ENCODE results near the gene EIPR1. TPM values are rescaled to one million over a fixed set of nuclear protein-coding genes. Genes with fewer than 3 reads are reported as not detected.

EIPR1 gene
- total RNA-seq, 1 donor from 2014 or later, result 35.9 TPM

DNA sequence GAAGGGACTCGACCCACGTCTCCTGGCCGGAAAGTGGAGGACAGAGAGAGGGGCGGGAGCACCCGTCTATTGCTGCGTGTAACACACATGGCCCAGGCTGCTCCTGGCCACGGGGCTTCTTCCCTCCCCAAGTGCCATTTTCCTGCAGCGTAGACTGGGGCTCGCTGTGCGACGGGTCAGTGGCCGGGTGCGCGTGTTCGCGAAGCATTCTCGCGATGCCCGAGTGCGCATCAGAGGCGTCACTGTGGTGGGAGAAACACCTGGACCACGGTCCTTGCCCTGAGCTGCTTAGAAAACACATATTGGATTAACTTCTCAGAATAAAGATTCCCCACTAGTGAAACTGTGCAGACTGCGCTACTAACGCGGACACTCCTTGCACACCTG is 200.8 kb downstream of the EIPR1 start:
- peaks cover 14% of the 10 kb centered on the region for H3K27me3 Mint-ChIP-seq (ENCODE audit: unreplicated experiment)
- H3K36me3 Mint-ChIP-seq (ENCODE audit: low read depth, unreplicated experiment), result peaks cover 28% of the 10 kb centered on the region
- TF ChIP-seq CTCF (IDR thresholded peaks at IDR 0.05; ENCODE audit: unreplicated experiment), result no peak
- no peak for DNase-seq (ENCODE audit: low spot score)
- no peaks in the 10 kb centered on the region for H3K4me1 Mint-ChIP-seq (ENCODE audit: unreplicated experiment)
- H3K9me3 Mint-ChIP-seq (ENCODE audit: unreplicated experiment), result no peaks in the 10 kb centered on the region
- no peak overlapping the region for H3K4me3 Mint-ChIP-seq (ENCODE audit: unreplicated experiment)
- no peak overlapping the region for H3K27ac Mint-ChIP-seq (ENCODE audit: unreplicated experiment)

DNA sequence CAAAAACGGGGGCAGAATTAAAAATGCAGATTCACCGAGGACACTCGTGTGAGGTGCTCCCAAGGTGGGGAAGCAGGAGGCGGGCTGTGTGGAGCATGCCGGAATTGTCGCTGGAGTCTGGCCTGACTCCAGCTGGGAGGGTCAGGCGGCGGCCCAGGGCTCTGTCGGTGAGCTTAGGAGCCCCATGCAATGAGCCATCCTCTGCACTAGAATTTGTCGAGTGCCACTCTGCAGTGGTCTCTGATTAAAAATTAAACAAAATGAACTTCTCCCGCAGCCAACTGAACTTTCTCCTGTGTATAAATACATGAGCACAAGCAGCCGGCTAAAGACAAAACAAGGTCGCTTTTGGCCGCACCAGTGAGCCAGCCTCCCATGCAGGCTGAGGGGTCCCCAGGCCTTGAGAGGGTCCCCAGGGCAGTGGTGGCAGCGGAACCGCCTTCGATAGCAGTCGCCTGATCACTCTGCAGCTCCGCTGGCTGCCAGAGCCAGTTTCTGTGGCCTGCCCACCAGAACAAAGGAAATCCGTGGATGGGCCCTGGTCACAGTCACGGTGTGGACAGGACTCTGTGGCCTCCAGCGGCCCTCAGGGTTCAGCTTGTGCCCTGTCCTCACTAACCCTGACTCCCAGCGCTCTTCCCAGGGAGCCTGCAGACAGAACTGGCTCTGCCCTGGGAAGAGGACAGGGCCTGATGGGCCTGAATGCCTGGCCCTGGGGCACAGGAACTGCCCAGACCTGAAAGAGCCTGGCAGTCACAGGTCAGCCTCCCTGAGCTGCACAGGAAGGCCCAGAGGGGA is 201.3 kb downstream of the EIPR1 start:
- no peaks in the 10 kb centered on the region for H3K4me1 Mint-ChIP-seq (ENCODE audit: unreplicated experiment)
- no peaks in the 10 kb centered on the region for H3K9me3 Mint-ChIP-seq (ENCODE audit: unreplicated experiment)
- no peak for TF ChIP-seq CTCF (IDR thresholded peaks at IDR 0.05; ENCODE audit: unreplicated experiment)
- DNase-seq (ENCODE audit: low spot score), result no peak
- peaks cover 19% of the 10 kb centered on the region for H3K27me3 Mint-ChIP-seq (ENCODE audit: unreplicated experiment)
- peaks cover 29% of the 10 kb centered on the region for H3K36me3 Mint-ChIP-seq (ENCODE audit: low read depth, unreplicated experiment)
- no peak overlapping the region for H3K4me3 Mint-ChIP-seq (ENCODE audit: unreplicated experiment)
- no peak overlapping the region for H3K27ac Mint-ChIP-seq (ENCODE audit: unreplicated experiment)

DNA sequence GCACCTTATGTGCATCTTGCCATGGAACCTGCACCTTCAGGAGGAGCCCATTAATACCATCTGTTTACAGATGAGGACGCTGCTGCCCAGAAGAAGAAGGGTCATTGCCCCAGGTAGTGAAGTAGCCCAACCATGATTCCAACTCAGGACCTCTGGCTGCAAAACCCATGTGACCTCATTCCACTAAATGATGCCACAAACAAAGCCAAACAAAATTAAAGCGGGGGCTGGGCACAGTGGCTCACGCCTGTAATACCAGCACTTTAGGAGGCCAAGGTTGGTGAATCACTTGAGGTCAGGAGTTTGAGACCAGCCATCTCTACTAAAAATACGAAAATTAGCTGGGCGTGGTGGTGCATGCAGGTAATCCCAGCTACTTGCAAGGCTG is 202.1 kb downstream of the EIPR1 start:
- Mint-ChIP-seq H3K27me3 (ENCODE audit: unreplicated experiment) (peaks cover 16% of the 10 kb centered on the region), H3K4me1 (ENCODE audit: unreplicated experiment) (no peaks in the 10 kb centered on the region), H3K9me3 (ENCODE audit: unreplicated experiment) (no peaks in the 10 kb centered on the region), H3K36me3 (ENCODE audit: low read depth, unreplicated experiment) (peaks cover 26% of the 10 kb centered on the region), H3K4me3 (ENCODE audit: unreplicated experiment) (no peak overlapping the region), H3K27ac (ENCODE audit: unreplicated experiment) (no peak overlapping the region)
- no peak for DNase-seq (ENCODE audit: low spot score)
- no peak for TF ChIP-seq CTCF (IDR thresholded peaks at IDR 0.05; ENCODE audit: unreplicated experiment)

DNA sequence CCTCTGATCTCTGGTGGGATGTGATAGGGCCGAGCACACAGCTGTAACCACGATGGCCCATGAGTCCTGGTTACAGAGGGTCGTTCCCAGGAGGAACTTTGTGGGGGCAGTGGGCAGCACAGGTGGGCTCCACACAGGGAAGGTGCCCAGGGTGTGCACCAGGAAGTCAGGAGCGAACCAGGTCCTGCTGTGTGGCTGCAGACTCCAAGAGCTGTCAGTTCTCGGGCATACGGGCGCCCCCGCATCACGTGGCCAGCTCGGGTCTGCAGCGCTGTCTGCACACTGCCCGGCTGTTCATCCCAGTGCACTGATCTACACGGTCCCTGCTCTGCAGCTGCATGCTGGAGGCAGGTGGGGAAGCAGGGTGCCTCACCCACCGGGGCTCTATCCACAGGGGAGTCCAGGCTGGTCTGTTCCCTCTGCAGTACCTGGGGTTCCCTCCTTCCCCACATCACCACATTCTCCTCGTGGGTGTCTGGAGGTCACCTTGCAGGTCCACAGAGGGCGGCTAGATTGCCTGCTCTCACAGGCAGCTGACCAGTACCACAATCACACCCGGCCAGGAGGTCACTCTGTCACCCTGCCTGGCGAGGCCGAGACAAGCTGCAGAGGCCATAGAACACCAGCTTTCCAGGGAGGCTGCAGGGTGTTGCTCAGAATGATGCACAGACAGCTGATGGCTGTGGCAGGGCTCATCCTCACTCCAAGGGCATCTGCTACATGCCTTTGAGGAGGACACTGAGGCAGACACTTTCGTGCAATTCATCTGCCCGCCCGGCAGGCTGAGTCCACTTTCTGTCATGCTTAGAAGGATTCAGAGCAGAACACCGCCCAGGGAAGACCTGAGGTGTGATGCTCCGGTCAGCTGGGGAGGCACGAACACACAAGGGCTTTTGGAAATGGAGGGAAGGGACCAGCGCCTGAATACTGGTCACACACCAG is 202.7 kb downstream of the EIPR1 start:
- no peak for DNase-seq (ENCODE audit: low spot score)
- no peak overlapping the region for H3K4me3 Mint-ChIP-seq (ENCODE audit: unreplicated experiment)
- peaks cover 13% of the 10 kb centered on the region for H3K27me3 Mint-ChIP-seq (ENCODE audit: unreplicated experiment)
- no peaks in the 10 kb centered on the region for H3K9me3 Mint-ChIP-seq (ENCODE audit: unreplicated experiment)
- no peaks in the 10 kb centered on the region for H3K4me1 Mint-ChIP-seq (ENCODE audit: unreplicated experiment)
- TF ChIP-seq CTCF (IDR thresholded peaks at IDR 0.05; ENCODE audit: unreplicated experiment), result no peak
- H3K36me3 Mint-ChIP-seq (ENCODE audit: low read depth, unreplicated experiment), result peaks cover 22% of the 10 kb centered on the region
- no peak overlapping the region for H3K27ac Mint-ChIP-seq (ENCODE audit: unreplicated experiment)

Measured in endothelial cell (in vitro differentiated cells).